ENCODE data around the gene SURF6. TPM values are rescaled to one million over a fixed set of nuclear protein-coding genes. Genes with fewer than 3 reads are reported as not detected.

Gene SURF6
- polyA plus RNA-seq, 1 experiment, result 6.2 TPM

GRCh38 chr9:133315997-133316396 is 20.0 kb downstream of the SURF6 start:
- no peak for DNase-seq (ENCODE audit: low read depth, low spot score)
- Histone ChIP-seq H3K4me3 (ENCODE audit: low read depth, low read length) (no peak overlapping the region), H3K27me3 (ENCODE audit: control insufficient read depth, insufficient read depth, low read length) (peaks cover 4% of the 10 kb centered on the region), H3K27ac (ENCODE audit: low read depth, low read length) (no peak overlapping the region), H3K9me3 (ENCODE audit: control insufficient read depth, insufficient read depth, low read length) (no peaks in the 10 kb centered on the region)
- ChIA-PET POLR2A (no interaction called here), CTCF (no interaction called here)
- no peak for TF ChIP-seq CTCF (IDR thresholded peaks at IDR 0.05; ENCODE audit: low read depth, low read length)

- no peak for TF ChIP-seq CTCF (IDR thresholded peaks at IDR 0.05; ENCODE audit: low read depth, low read length)
- H3K9me3 ChIP-seq (ENCODE audit: control insufficient read depth, insufficient read depth, low read length), result no peaks in the 10 kb centered on the region; the same call in 1 of the 2 replicates
- POLR2A ChIA-PET, result no interaction called here
- no peak overlapping the region for H3K4me3 ChIP-seq (ENCODE audit: low read depth, low read length)
- no peak for DNase-seq (ENCODE audit: low read depth, low spot score)
- no peak overlapping the region for H3K27ac ChIP-seq (ENCODE audit: low read depth, low read length)
- peaks cover 8% of the 10 kb centered on the region for H3K27me3 ChIP-seq (ENCODE audit: control insufficient read depth, insufficient read depth, low read length)
- CTCF ChIA-PET, result no interaction called here
Observed at GRCh38 chr9:133309608-133310007, 26.4 kb downstream of the SURF6 start.

GRCh38 chr9:133307301-133307700 is 28.7 kb downstream of the SURF6 start:
- Histone ChIP-seq H3K4me3 (ENCODE audit: low read depth, low read length) (no peak overlapping the region), H3K9me3 (ENCODE audit: control insufficient read depth, insufficient read depth, low read length) (no peaks in the 10 kb centered on the region; the same call in 1 of the 2 replicates), H3K27me3 (ENCODE audit: control insufficient read depth, insufficient read depth, low read length) (peaks cover 10% of the 10 kb centered on the region), H3K27ac (ENCODE audit: low read depth, low read length) (no peak overlapping the region)
- DNase-seq (ENCODE audit: low read depth, low spot score), result no peak
- ChIA-PET CTCF (no interaction called here), POLR2A (no interaction called here)
- no peak for TF ChIP-seq CTCF (IDR thresholded peaks at IDR 0.05; ENCODE audit: low read depth, low read length)

- H3K9me3 ChIP-seq (ENCODE audit: control insufficient read depth, insufficient read depth, low read length), result no peaks in the 10 kb centered on the region; the same call in 1 of the 2 replicates
- TF ChIP-seq CTCF (IDR thresholded peaks at IDR 0.05; ENCODE audit: low read depth, low read length), result no peak
- ChIA-PET POLR2A (no interaction called here), CTCF (no interaction called here)
- DNase-seq (ENCODE audit: low read depth, low spot score), result no peak
- H3K4me3 ChIP-seq (ENCODE audit: low read depth, low read length), result no peak overlapping the region
- H3K27me3 ChIP-seq (ENCODE audit: control insufficient read depth, insufficient read depth, low read length), result peaks cover 10% of the 10 kb centered on the region
- H3K27ac ChIP-seq (ENCODE audit: low read depth, low read length), result no peak overlapping the region
Observed at GRCh38 chr9:133306242-133307204, 29.5 kb downstream of the SURF6 start.

GRCh38 chr9:133305731-133306130 is 30.3 kb downstream of the SURF6 start:
- H3K27ac ChIP-seq (ENCODE audit: low read depth, low read length), result no peak overlapping the region
- no peaks in the 10 kb centered on the region; the same call in 1 of the 2 replicates for H3K9me3 ChIP-seq (ENCODE audit: control insufficient read depth, insufficient read depth, low read length)
- no peak for TF ChIP-seq CTCF (IDR thresholded peaks at IDR 0.05; ENCODE audit: low read depth, low read length)
- ChIA-PET POLR2A (no interaction called here), CTCF (no interaction called here)
- no peak overlapping the region for H3K4me3 ChIP-seq (ENCODE audit: low read depth, low read length)
- H3K27me3 ChIP-seq (ENCODE audit: control insufficient read depth, insufficient read depth, low read length), result peaks cover 12% of the 10 kb centered on the region
- DNase-seq (ENCODE audit: low read depth, low spot score), result no peak

All from AG04450 (cell line).